AG04450 (cell line): ENCODE results near the gene MAX. TPM values are rescaled to one million over a fixed set of nuclear protein-coding genes. Genes with fewer than 3 reads are reported as not detected.

ENCODE experiments used
- CTCF ChIA-PET: fragments of 300-600, 350-600 bp; formaldehyde crosslinking; extraction: SDS; loops from one replicate; lab custom pipeline; 2022; ENCODE audit warnings: antibody characterized with exemption, inconsistent platforms; lab: Charles Lee
- POLR2A ChIA-PET: fragments of 350-600 bp; formaldehyde crosslinking; extraction: SDS; loops from one replicate; lab custom pipeline; 2021; ENCODE audit warnings: antibody characterized with exemption, inconsistent platforms; lab: Yijun Ruan, JAX
- DNase-seq: peaks from one replicate; pipeline ENCODE4 v3.0.0-alpha.2; 2011; ENCODE audit warnings: low read depth, low spot score
- H3K27ac ChIP-seq: one replicate; pipeline ENCODE4 v1.5.1; 2012; ENCODE audit warnings: low read depth, low read length, control low read depth
- H3K27me3 ChIP-seq: one replicate; pipeline ENCODE4 v1.6.0; 2012; ENCODE audit warnings: low read length; ENCODE audit not compliant: control insufficient read depth, insufficient read depth
- H3K4me3 ChIP-seq: 2 replicates; pipeline ENCODE4 v1.5.1; 2011; ENCODE audit warnings: mild to moderate bottlenecking, low read depth, low read length, control low read depth
- H3K9me3 ChIP-seq: 2 replicates; pipeline ENCODE4 v1.5.1; 2012; ENCODE audit warnings: low read length; ENCODE audit not compliant: control insufficient read depth, insufficient read depth
- polyA plus RNA-seq: library from polyadenylated mRNA; depleted of rRNA; stranded (reverse); fragments of >200 nt; gene quantifications from 2 replicates; pipeline ENCODE4 v1.2.3, GENCODE V29; 2011
- TF ChIP-seq, protein P1 (sequence below): IDR thresholded peaks from 2 replicates; pipeline ENCODE4 v1.5.1; 2011; ENCODE audit warnings: low read depth, low read length, control low read depth, inconsistent platforms

MAX gene
- polyA plus RNA-seq, 1 experiment: 62.0 TPM

DNA sequence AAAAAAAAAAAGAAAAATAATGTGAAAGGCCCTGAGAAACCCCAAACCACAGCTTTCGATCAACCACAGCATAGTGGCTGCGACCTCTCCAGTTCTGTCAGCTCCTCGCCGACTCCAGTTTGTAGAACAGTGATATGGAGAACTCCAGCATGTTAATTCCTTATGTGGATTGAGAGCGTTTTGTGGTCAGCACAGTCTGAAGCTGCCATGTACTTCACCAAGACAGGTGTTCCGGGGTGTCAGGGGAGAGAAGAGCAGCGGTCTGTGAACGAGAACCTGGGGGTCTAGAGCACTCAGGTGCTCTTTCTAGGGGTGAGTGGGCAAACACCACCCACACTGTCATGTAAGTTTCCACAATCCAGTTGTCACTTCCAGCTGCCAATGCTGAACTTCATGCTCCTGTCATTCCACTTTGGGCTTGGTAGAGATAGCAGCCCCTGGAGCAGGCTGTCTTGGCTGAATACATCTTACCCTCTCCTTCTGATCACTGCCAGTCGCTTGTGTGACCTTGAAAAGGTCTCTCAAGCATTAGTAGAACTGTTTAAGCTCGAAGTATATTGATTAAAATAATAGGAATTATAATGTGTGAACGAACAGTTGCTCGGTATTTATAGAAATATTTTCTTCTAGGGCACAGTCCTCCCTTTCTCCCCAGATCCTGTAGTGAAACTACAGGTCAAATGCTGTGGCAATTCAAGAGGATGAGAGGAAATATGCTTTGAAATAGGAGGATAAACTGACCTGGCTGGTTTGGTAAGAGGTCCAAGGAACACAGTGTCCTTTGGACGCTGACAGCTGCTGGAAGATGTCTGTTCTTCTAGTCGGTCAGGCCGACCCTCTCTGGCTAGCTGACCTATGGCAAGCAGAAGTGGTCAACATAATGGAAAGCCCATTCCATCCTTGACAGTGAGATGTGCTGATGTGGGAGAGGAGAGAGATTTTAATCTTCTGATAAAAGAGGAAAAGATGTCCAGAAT is 15.7 kb upstream of the MAX start:
- no peak overlapping the region for H3K27ac ChIP-seq

DNA sequence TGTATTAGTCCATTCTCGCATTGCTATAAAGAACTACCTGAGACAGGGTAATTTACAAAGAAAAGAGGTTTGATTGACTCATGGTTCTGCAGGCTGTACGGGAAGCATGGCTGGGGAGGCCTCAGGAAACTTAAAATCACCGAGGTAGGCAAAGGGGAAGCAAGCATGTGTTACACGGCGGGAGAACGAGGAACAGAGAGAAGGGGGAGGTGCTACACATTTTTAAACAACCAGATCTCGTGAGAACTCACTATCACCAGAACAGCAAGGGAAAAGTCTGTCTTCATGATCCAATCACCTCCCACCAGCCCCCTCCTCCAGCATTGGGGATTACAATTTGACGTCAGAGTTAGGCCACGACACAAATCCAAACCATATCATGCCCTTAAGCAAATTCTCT is 13.3 kb upstream of the MAX start:
- ChIA-PET POLR2A (no interaction called here), CTCF (no interaction called here)
- H3K27ac ChIP-seq: no peak overlapping the region
- H3K9me3 ChIP-seq: no peaks in the 10 kb centered on the region
- H3K27me3 ChIP-seq: no peaks in the 10 kb centered on the region
- no peak overlapping the region for H3K4me3 ChIP-seq
- DNase-seq: no peak
- TF ChIP-seq, protein P1, sequence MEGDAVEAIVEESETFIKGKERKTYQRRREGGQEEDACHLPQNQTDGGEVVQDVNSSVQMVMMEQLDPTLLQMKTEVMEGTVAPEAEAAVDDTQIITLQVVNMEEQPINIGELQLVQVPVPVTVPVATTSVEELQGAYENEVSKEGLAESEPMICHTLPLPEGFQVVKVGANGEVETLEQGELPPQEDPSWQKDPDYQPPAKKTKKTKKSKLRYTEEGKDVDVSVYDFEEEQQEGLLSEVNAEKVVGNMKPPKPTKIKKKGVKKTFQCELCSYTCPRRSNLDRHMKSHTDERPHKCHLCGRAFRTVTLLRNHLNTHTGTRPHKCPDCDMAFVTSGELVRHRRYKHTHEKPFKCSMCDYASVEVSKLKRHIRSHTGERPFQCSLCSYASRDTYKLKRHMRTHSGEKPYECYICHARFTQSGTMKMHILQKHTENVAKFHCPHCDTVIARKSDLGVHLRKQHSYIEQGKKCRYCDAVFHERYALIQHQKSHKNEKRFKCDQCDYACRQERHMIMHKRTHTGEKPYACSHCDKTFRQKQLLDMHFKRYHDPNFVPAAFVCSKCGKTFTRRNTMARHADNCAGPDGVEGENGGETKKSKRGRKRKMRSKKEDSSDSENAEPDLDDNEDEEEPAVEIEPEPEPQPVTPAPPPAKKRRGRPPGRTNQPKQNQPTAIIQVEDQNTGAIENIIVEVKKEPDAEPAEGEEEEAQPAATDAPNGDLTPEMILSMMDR: no peak

More for the DNA sequence above, 15.7 kb upstream of the MAX start:
- Histone ChIP-seq H3K9me3 (no peaks in the 10 kb centered on the region), H3K27me3 (no peaks in the 10 kb centered on the region), H3K4me3 (no peak overlapping the region)
- POLR2A ChIA-PET: no interaction called here
- no peak for DNase-seq
- CTCF ChIA-PET: interaction anchor here (0.6 kb wide), 1 partner anchor 108 kb away, joined by 3 read pairs; no protein-coding TSS in a partner anchor
- TF ChIP-seq, protein P1: no peak

DNA sequence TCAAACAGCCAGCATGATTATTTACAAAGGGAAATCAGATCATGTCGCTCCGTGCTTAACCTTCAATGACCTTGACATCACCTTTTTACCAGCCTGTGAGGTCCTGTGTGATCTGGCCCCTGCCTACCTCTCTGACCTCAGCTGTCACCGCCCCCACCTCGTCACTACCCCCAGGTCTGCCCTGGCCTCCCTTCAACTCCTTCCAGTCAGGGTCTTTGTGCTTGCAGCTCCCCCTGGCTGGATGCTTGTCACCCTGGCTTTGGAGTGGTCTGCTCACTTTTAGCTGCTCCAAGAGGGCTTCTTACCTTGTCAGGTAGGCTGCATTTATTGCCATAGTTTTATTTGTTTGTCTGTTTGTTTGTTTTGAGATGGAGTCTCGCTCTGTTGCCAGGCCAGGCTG is 8.2 kb upstream of the MAX start:
- Histone ChIP-seq H3K9me3 (no peaks in the 10 kb centered on the region), H3K4me3 (no peak overlapping the region), H3K27ac (no peak overlapping the region), H3K27me3 (no peaks in the 10 kb centered on the region)
- ChIA-PET POLR2A (no interaction called here), CTCF (no interaction called here)
- TF ChIP-seq, protein P1: no peak
- DNase-seq: no peak

DNA sequence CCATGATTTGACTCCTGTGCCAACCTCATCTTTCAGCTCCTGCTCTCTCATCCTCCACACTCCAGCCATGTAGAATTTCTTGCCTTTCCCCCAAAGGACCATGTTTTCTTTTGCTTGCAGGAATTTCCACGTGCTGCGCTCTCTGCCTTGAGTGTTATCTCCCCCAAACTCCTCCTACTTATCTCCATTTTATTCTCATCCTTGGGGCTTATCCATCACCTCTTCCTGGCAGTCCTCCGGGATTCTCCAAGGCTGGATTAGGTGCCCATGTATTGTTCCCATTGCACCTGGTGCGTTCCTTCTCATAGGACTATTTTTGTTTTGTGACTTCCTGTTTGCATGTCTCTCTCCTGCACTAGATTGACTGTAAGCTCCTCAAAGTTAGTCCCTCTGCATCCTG is 7.0 kb upstream of the MAX start:
- TF ChIP-seq, protein P1: no peak
- ChIA-PET CTCF (no interaction called here), POLR2A (no interaction called here)
- no peaks in the 10 kb centered on the region for H3K27me3 ChIP-seq
- H3K4me3 ChIP-seq: no peak overlapping the region
- DNase-seq: no peak
- no peak overlapping the region for H3K27ac ChIP-seq
- no peaks in the 10 kb centered on the region for H3K9me3 ChIP-seq

DNA sequence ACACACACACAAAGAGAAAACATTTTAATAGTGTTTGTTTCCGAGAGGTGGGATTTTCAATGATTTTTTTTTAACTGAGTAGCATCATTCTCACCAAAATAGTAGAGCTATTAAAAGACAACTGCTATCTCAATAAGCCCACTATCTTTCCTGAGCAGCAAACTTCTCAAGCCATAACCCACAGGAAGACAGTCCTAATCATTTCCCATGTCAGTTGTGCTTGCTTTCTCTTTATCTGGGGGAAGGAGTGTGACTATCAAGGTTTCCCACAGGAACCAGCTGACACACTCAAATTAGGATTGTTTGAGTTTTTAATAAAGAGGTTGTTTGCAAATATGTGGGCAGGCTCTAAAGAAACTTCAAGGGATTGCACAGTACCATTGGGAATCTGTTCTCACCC is 4.9 kb upstream of the MAX start:
- POLR2A ChIA-PET: interaction anchor here (0.6 kb wide), 1 partner anchor 1307 kb away, joined by 4 read pairs; no protein-coding TSS in a partner anchor
- Histone ChIP-seq H3K4me3 (no peak overlapping the region), H3K27ac (no peak overlapping the region), H3K9me3 (no peaks in the 10 kb centered on the region; the same call in 1 of the 2 replicates), H3K27me3 (no peaks in the 10 kb centered on the region)
- CTCF ChIA-PET: interaction anchor here (0.8 kb wide), 1 partner anchor 34 kb away, joined by 4 read pairs; no protein-coding TSS in a partner anchor
- TF ChIP-seq, protein P1: no peak
- no peak for DNase-seq
